Activated CD4-positive, alpha-beta memory T cell treated with anti-CD3 and anti-CD28 coated beads for 36 hours (primary cell): ENCODE results near the gene OTX1. TPM values are rescaled to one million over a fixed set of nuclear protein-coding genes. Genes with fewer than 3 reads are reported as not detected.

Experiments used
- CTCF ChIA-PET: fragments of 350-600 bp; sonication (Branson Sonifier 250); formaldehyde crosslinking; loops from one replicate; lab custom pipeline; 2021; ENCODE audit warnings: antibody characterized with exemption, inconsistent platforms; lab: Charles Lee
- POLR2A ChIA-PET: fragments of 350-600 bp; sonication (Branson Sonifier 250); formaldehyde crosslinking; loops from one replicate; lab custom pipeline; 2021; ENCODE audit warnings: antibody characterized with exemption; lab: Charles Lee
- DNase-seq: peaks from one replicate; pipeline ENCODE4 v3.0.0-alpha.2; 2020
- H3K27ac Mint-ChIP-seq: one replicate; pipeline ENCODE4 v1.8.0; 2021; ENCODE audit warnings: mixed read lengths
- H3K27me3 Mint-ChIP-seq: one replicate; pipeline ENCODE4 v1.8.0; 2021; ENCODE audit warnings: mixed read lengths
- H3K36me3 Mint-ChIP-seq: one replicate; pipeline ENCODE4 v1.8.0; 2021; ENCODE audit warnings: mixed read lengths
- H3K4me1 Mint-ChIP-seq: one replicate; pipeline ENCODE4 v1.8.0; 2021; ENCODE audit warnings: low read depth, mixed read lengths
- H3K4me3 Mint-ChIP-seq: one replicate; pipeline ENCODE4 v1.8.0; 2021; ENCODE audit warnings: mild to moderate bottlenecking, mixed read lengths
- H3K9me3 Mint-ChIP-seq: one replicate; pipeline ENCODE4 v1.8.0; 2021; ENCODE audit warnings: mixed read lengths
- intact Hi-C: fragments of 100-400 bp; cut with micrococcal nuclease; formaldehyde crosslinking; loops from one replicate; pipeline ENCODE4 v1.15.1; 2023
- total RNA-seq, 2 experiments: library from RNA; stranded (reverse); gene quantifications; one replicate each; pipeline ENCODE4 v1.2.3, GENCODE V29; 2021

OTX1 gene
- total RNA-seq, 2 experiments from 2014 or later: not detected

DNA sequence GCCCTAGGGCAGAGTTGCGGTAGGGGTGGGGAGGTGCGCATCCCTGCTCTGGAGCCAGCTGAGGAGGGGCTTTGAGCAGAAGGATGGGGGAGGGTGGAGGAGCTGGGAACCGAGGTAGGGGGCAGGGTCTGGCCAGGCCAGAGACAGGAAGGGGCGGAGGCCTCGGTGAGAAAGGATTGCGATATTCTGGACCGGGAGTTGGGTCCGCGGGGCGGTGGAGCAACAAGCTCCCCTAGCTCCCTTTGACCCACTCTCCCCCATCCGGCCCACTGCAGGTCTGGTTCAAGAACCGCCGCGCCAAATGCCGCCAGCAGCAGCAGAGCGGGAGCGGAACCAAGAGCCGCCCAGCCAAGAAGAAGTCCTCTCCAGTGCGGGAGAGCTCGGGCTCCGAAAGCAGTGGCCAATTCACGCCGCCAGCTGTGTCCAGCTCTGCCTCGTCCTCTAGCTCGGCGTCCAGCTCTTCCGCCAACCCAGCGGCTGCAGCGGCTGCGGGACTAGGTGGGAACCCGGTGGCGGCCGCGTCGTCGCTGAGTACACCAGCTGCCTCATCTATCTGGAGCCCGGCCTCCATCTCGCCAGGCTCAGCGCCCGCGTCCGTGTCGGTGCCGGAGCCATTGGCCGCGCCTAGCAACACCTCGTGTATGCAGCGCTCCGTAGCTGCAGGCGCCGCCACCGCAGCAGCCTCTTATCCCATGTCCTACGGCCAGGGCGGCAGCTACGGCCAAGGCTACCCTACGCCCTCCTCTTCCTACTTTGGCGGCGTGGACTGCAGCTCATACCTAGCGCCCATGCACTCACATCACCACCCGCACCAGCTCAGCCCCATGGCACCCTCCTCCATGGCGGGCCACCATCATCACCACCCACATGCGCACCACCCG, 4.8 kb downstream of the OTX1 start:
- peak overlapping the region; percentile 13 for H3K4me3 Mint-ChIP-seq
- ChIA-PET POLR2A (no interaction called here), CTCF (no interaction called here)
- peaks cover 80% of the 10 kb centered on the region for H3K27me3 Mint-ChIP-seq
- DNase-seq: peak; percentile 22
- H3K36me3 Mint-ChIP-seq: peaks cover 4% of the 10 kb centered on the region
- intact Hi-C loops: loop anchor here (1.0 to 5.0 kb wide), 3 partner anchors 7 to 432 kb away; no protein-coding TSS in a partner anchor
- no peak overlapping the region for H3K27ac Mint-ChIP-seq
- peaks cover 68% of the 10 kb centered on the region for H3K4me1 Mint-ChIP-seq
- peaks cover 2% of the 10 kb centered on the region for H3K9me3 Mint-ChIP-seq

DNA sequence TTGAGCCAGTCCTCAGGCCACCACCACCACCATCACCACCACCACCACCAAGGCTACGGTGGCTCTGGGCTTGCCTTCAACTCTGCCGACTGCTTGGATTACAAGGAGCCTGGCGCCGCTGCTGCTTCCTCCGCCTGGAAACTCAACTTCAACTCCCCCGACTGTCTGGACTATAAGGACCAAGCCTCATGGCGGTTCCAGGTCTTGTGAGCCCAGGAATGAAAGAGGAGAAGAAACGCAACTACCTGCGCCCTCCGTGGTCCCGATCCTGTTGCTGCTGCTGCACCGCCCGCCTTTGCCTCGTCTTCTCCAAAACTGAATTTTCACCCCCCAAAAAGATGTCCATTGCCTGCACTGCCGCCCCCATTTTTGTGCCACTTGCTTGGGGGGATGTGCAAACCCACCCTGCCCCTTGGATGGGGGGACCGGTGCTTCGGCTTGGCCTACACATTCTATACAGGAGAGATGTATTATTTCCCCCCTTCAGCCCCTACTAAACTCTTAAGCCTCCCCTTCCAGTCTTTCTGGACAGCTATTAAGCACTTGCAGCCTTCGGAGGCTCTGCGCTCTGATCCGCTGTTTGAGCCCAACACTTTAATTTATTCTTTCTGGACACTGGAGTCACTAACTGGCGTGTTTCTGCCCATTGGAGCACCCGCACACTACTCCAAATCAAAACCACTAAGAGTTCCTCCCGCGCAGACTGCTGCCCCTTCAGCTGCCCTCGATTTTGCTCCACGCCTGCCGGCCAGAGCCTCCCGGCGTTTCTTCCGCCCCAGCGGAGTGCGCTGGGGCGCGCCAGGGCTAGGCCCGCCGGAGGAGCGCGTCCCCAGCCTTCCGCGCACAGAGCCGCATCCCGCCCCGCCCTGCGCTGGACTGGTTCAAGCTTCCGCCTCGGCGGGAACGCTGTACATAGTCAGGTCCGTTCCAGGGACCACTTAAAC, 5.7 kb downstream of the OTX1 start:
- intact Hi-C loops: loop anchor here (1.0 to 5.0 kb wide), 3 partner anchors 8 to 431 kb away; no protein-coding TSS in a partner anchor
- H3K4me3 Mint-ChIP-seq: peak overlapping the region; percentile 30
- peak; percentile 45 for DNase-seq
- peaks cover 77% of the 10 kb centered on the region for H3K27me3 Mint-ChIP-seq
- H3K27ac Mint-ChIP-seq: no peak overlapping the region
- POLR2A ChIA-PET: interaction anchor here (1.0 kb wide), 1 partner anchor 9 kb away, joined by 3 read pairs; no protein-coding TSS in a partner anchor
- peaks cover 4% of the 10 kb centered on the region for H3K36me3 Mint-ChIP-seq
- CTCF ChIA-PET: no interaction called here
- H3K4me1 Mint-ChIP-seq: peaks cover 63% of the 10 kb centered on the region
- peaks cover 2% of the 10 kb centered on the region for H3K9me3 Mint-ChIP-seq

DNA sequence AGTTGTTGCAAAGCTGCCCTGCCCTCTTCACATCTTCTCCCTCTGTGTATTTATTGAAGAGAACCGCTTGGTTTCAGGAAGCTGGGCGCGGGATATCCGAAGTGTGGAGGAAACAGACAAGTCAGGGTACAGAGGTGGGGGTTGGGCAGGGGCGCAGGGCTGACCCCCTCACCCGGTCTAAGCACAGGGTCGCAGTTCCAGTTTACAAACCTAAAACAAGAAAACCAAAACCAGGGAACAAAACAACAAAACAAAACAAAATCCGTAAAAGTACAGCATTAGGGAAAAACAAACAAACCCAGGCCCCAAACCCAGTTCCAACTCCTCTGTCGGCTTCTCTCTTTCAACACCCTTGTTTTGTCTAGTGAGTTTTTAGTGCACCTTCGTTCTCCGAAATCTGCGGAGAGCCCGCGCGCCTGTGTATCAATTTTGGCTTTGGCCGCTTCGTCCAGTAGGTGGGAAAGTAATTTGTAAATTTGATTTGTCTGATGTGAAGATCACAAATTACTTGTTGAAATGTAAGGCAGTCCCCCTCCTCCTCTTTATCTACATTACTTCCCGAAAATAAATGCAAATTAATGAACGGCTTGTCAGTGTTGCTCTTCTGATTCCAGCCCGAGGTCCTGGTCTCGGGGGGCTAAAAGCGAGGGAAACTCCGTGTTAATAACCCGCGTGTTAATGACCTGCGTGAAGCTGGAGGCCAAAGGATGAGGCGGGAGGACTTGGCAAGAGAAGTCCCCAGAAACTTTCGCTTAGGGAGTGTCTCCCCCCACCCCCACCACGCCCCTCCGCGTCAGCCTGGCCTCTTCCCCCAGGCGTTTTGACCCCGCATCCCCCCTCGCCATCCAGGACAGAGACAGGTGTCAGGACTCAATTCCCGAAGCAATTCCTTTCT, 6.9 kb downstream of the OTX1 start:
- H3K4me3 Mint-ChIP-seq: peak overlapping the region; percentile 1
- H3K36me3 Mint-ChIP-seq: peaks cover 4% of the 10 kb centered on the region
- H3K4me1 Mint-ChIP-seq: peaks cover 59% of the 10 kb centered on the region
- H3K27me3 Mint-ChIP-seq: peaks cover 74% of the 10 kb centered on the region
- no peak for DNase-seq
- POLR2A ChIA-PET: interaction anchor here (1.0 kb wide), 1 partner anchor 10 kb away, joined by 3 read pairs; no protein-coding TSS in a partner anchor
- H3K27ac Mint-ChIP-seq: peak overlapping the region; percentile 7
- peaks cover 2% of the 10 kb centered on the region for H3K9me3 Mint-ChIP-seq
- CTCF ChIA-PET: no interaction called here
- intact Hi-C loops: loop anchor here (5.0 kb wide), 2 partner anchors 370 to 430 kb away; no protein-coding TSS in a partner anchor

DNA sequence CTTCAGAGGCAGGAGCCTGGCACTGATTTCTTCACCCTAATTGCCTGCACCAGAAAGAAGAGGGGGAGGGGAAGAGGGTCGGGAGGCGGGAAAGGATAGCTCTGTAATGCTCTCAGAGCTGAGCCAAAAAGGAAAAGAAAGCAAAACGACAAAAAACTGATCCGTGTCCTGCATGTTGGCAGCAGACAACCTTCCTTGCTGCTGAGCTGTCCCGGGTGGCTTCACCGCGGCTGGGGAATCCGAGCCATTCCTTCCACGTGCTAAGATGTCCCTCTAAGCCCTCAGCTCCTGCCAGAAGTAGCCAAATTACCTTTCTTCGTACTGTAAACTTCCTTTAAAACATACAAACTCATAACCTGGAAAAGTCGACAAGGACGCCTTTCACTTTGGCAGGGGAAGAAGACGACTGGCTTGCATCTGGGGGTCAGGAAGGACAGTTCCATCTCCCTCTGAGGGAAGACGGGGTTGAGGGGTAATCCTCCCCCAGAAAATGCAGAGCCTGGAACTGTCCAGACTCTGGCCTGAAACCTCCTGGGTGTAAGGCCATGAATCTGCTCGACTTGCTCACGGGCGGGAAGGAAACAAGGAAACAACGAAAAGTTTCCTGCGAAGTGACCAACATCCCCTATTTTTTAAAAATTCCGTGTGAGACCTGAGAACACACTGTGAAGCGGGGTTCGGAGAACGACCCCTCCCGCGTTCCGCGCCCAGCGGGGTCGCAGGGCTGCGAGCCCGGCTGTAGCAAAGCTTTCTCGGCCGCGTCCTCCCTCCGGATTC, 7.7 kb downstream of the OTX1 start:
- DNase-seq: no peak
- peaks cover 56% of the 10 kb centered on the region for H3K4me1 Mint-ChIP-seq

DNA sequence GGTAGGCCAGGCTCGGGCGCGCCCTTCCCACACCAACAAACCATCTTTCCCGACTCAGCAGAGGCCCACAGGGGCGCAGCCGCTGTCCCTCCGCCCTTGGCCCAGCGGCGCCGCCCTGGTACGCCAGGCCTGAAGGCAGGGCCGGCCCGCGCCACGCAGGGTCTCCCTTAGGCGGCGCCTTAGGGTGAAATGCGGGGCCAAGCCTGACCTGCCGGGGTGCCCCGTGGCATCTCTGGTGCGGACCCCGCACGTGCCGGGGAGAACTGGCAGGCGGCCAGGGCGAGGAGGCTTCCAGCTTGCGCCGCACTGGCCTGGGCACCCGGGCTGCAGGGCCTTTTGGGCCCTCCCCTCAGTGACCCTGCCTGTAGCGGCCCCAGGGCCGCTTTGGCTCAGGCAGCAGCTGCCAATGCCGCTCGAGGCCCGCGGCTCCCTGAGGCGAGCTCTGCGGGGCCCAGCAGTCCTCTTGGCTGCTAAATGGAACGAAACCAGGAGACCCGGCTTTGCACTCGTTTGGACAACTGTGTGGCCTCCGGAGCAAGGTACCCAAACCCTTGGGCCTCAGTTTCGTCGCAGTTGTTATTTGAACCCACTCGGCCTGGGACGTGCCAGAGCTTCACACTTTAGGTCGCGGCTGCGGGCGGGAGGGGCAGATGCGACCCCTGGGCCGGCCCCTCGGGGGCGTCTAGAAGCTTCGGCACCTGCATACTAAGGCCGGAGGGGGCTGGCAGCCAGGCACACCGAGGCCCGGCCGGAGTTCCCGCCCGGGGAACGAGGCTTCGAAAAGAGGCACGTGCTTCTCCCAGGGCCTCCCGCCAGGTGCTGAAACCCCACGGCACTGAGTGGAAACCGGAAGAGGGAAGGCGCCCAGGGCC, 8.5 kb downstream of the OTX1 start:
- CTCF ChIA-PET: no interaction called here
- POLR2A ChIA-PET: no interaction called here
- peaks cover 4% of the 10 kb centered on the region for H3K36me3 Mint-ChIP-seq
- DNase-seq: peak; percentile 10
- H3K4me1 Mint-ChIP-seq: peaks cover 47% of the 10 kb centered on the region
- H3K27ac Mint-ChIP-seq: no peak overlapping the region
- peaks cover 68% of the 10 kb centered on the region for H3K27me3 Mint-ChIP-seq
- H3K4me3 Mint-ChIP-seq: no peak overlapping the region
- peaks cover 2% of the 10 kb centered on the region for H3K9me3 Mint-ChIP-seq
- intact Hi-C loops: loop anchor here (5.0 kb wide), 2 partner anchors 368 to 428 kb away; no protein-coding TSS in a partner anchor

More for the DNA sequence above, 7.7 kb downstream of the OTX1 start:
- H3K9me3 Mint-ChIP-seq: peaks cover 2% of the 10 kb centered on the region
- intact Hi-C loops: loop anchor here (5.0 kb wide), 2 partner anchors 369 to 429 kb away; no protein-coding TSS in a partner anchor
- peak overlapping the region; percentile 42 for H3K4me3 Mint-ChIP-seq
- ChIA-PET CTCF (no interaction called here), POLR2A (no interaction called here)
- H3K36me3 Mint-ChIP-seq: peaks cover 4% of the 10 kb centered on the region
- H3K27me3 Mint-ChIP-seq: peaks cover 69% of the 10 kb centered on the region
- no peak overlapping the region for H3K27ac Mint-ChIP-seq

DNA sequence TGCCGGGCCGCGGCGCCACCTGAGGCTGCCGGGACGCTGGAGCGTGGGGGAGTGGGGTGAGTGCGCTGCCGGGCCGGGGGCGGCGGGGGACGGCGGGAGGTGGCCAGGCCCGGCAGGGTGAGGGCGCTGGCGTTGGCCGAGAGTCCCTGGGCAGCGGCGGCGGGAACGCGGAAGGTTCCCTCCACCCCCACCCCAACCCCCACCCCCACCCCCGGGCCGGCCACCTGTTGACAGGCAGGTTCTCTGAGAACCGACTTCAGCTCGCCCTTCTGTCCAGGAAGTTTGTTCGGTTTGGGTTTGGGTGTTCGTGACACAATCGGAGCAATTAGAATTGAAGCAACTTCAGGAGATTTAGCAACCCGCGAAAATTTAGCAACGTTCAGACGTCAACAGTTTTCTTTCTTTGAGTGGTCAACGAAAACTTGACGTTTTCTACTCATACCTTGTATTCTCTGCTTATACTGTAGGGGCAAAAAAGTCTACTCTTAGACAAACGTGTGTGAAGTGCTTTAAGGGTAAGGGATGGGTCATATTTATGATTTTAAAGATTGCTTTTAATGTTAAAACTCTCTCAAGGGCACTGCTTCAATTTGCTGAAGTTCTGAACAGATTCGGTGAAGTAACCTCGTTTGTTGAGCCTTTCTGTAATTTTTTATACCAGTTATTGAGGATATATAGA, 9.3 kb downstream of the OTX1 start:
- Mint-ChIP-seq H3K4me1 (peaks cover 40% of the 10 kb centered on the region), H3K36me3 (peaks cover 4% of the 10 kb centered on the region), H3K27me3 (peaks cover 66% of the 10 kb centered on the region), H3K9me3 (peaks cover 2% of the 10 kb centered on the region), H3K4me3 (peak overlapping the region; percentile 44), H3K27ac (no peak overlapping the region)
- POLR2A ChIA-PET: no interaction called here
- intact Hi-C loops: loop anchor here (5.0 kb wide), 2 partner anchors 367 to 427 kb away; no protein-coding TSS in a partner anchor
- CTCF ChIA-PET: no interaction called here
- no peak for DNase-seq

DNA sequence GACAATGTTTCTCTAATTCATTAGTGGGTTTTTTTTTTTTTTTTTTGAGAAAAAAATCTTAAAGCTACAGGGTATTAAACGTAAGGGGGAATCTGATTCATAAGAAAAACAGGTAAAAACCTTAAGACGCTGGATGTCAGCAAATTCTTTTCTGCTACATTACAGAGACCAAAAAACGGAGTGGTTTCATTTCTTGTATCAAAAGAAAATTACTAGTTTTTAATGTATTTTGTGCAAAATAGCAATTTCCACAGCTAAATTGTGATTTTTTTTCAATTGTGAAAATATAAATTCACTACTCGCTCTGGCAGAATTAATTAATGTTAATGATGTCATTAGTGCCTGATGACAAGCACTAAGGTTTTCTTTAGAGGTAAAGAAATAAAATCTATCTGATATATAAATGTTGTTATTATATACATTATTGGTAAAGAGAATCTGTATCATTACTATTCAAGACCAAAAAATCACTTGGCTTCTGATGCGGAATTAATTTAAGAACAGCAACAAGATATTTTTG, 9.9 kb downstream of the OTX1 start:
- ChIA-PET CTCF (no interaction called here), POLR2A (no interaction called here)
- H3K27ac Mint-ChIP-seq: no peak overlapping the region
- DNase-seq: no peak
- peaks cover 34% of the 10 kb centered on the region for H3K4me1 Mint-ChIP-seq
- H3K9me3 Mint-ChIP-seq: peaks cover 2% of the 10 kb centered on the region
- H3K27me3 Mint-ChIP-seq: peaks cover 61% of the 10 kb centered on the region
- no peak overlapping the region for H3K4me3 Mint-ChIP-seq
- peaks cover 4% of the 10 kb centered on the region for H3K36me3 Mint-ChIP-seq
- intact Hi-C loops: no loop called here

DNA sequence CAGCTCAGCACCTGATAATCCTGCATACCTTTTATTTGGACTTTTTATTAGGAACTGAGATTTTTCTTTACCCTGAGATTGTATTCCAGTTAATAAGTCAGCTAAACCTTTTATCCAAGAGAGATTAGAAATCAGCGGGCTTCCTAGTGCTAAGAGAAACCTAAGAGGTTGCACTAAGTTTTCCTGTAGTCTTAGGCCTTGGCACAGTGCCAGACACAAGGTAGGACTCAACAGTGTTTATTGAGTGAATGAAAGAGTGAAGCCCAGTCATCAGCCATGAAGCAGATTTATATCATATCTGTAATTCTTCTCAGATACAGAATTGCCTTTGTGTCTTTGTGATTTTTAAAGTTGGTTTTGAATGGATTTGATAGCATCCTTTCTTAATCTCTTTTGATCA, 13.6 kb downstream of the OTX1 start:
- CTCF ChIA-PET: no interaction called here
- Mint-ChIP-seq H3K27ac (no peak overlapping the region), H3K4me3 (no peak overlapping the region), H3K9me3 (peaks cover 2% of the 10 kb centered on the region), H3K27me3 (peaks cover 47% of the 10 kb centered on the region), H3K36me3 (peaks cover 4% of the 10 kb centered on the region), H3K4me1 (peaks cover 5% of the 10 kb centered on the region)
- POLR2A ChIA-PET: no interaction called here
- intact Hi-C loops: no loop called here
- no peak for DNase-seq

DNA sequence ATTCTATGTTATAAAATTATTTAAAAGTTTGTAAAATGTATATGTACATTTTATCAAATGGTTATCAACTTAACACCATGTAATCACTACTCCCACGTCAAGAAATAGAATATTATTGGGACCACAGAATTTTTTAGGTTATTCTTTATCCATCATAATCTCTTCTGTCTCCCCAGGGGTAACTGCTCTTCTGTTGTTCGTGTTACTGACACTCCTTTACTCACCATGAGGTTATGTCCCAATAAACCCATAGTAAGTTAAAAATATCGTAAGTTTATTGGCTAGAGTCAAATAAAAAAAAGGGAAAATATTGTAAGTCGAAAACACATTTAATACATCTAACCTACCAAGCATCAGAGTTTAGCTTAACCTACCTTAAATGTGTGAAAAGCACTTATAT, 14.0 kb downstream of the OTX1 start:
- H3K27me3 Mint-ChIP-seq: peaks cover 45% of the 10 kb centered on the region
- peaks cover 4% of the 10 kb centered on the region for H3K36me3 Mint-ChIP-seq
- intact Hi-C loops: no loop called here
- ChIA-PET CTCF (no interaction called here), POLR2A (no interaction called here)
- DNase-seq: no peak
- no peak overlapping the region for H3K4me3 Mint-ChIP-seq
- no peak overlapping the region for H3K27ac Mint-ChIP-seq
- peaks cover 2% of the 10 kb centered on the region for H3K9me3 Mint-ChIP-seq
- peaks cover 5% of the 10 kb centered on the region for H3K4me1 Mint-ChIP-seq
